ENCODE measurements around the gene SLC24A3. TPM values are rescaled to one million over a fixed set of nuclear protein-coding genes. Genes with fewer than 3 reads are reported as not detected.

SLC24A3 gene
- total and polyA plus RNA-seq, 2 experiments from 2014 or later: 0.81 to 2.5 TPM

- Mint-ChIP-seq H3K9me3 (peaks cover 15% of the 10 kb centered on the region; the same call in 2 of the 3 replicates), H3K4me3 (no peak overlapping the region), H3K27ac (no peak overlapping the region), H3K36me3 (ENCODE audit: low read depth) (peaks cover 9% of the 10 kb centered on the region; the same call in 1 of the 3 replicates), H3K27me3 (ENCODE audit: insufficient read depth, low read depth, poor library complexity) (no peaks in the 10 kb centered on the region), H3K4me1 (peaks cover 11% of the 10 kb centered on the region; the same call in 2 of the 3 replicates)
- no peak overlapping the region for H3K27ac ChIP-seq (ENCODE audit: low read depth)
- peaks cover 4% of the 10 kb centered on the region for H3K4me1 ChIP-seq (ENCODE audit: insufficient read depth)
- H3K4me2 ChIP-seq: no peak overlapping the region
- no peak overlapping the region for H2AFZ ChIP-seq
- no peaks in the 10 kb centered on the region for H3K36me3 ChIP-seq (ENCODE audit: insufficient read depth)
- no peak overlapping the region for H3K4me3 ChIP-seq
- TF ChIP-seq ZNF462 (CRISPR knock-in tag; IDR thresholded peaks at IDR 0.05): no peak
- no peak for TF ChIP-seq CREB1 (CRISPR knock-in tag; IDR thresholded peaks at IDR 0.05; ENCODE audit: low read depth)
- no peak for TF ChIP-seq ZNF114 (CRISPR knock-in tag; IDR thresholded peaks at IDR 0.05)
- TF ChIP-seq JUNB (IDR thresholded peaks at IDR 0.05; ENCODE audit: unreplicated experiment): no peak
- TF ChIP-seq POLR2AphosphoS5 (IDR thresholded peaks at IDR 0.05; ENCODE audit: low read depth): no peak
- TF ChIP-seq EZH2 (IDR thresholded peaks at IDR 0.05; ENCODE audit: low read depth, unreplicated experiment): no peak
- no peak for TF ChIP-seq ZNF331 (CRISPR knock-in tag; IDR thresholded peaks at IDR 0.05; ENCODE audit: low read depth)
- no peak for TF ChIP-seq REST (IDR thresholded peaks at IDR 0.05; ENCODE audit: unreplicated experiment)
- TF ChIP-seq, protein P1, sequence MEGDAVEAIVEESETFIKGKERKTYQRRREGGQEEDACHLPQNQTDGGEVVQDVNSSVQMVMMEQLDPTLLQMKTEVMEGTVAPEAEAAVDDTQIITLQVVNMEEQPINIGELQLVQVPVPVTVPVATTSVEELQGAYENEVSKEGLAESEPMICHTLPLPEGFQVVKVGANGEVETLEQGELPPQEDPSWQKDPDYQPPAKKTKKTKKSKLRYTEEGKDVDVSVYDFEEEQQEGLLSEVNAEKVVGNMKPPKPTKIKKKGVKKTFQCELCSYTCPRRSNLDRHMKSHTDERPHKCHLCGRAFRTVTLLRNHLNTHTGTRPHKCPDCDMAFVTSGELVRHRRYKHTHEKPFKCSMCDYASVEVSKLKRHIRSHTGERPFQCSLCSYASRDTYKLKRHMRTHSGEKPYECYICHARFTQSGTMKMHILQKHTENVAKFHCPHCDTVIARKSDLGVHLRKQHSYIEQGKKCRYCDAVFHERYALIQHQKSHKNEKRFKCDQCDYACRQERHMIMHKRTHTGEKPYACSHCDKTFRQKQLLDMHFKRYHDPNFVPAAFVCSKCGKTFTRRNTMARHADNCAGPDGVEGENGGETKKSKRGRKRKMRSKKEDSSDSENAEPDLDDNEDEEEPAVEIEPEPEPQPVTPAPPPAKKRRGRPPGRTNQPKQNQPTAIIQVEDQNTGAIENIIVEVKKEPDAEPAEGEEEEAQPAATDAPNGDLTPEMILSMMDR (conservative IDR thresholded peaks at IDR 0.05; ENCODE audit: low read depth in 2 of 2): no peak
- TF ChIP-seq, protein P2, sequence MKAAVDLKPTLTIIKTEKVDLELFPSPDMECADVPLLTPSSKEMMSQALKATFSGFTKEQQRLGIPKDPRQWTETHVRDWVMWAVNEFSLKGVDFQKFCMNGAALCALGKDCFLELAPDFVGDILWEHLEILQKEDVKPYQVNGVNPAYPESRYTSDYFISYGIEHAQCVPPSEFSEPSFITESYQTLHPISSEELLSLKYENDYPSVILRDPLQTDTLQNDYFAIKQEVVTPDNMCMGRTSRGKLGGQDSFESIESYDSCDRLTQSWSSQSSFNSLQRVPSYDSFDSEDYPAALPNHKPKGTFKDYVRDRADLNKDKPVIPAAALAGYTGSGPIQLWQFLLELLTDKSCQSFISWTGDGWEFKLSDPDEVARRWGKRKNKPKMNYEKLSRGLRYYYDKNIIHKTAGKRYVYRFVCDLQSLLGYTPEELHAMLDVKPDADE (IDR thresholded peaks at IDR 0.05): no peak
- no peak for TF ChIP-seq NANOG (IDR thresholded peaks at IDR 0.05; ENCODE audit: borderline replicate concordance)
- no peak for TF ChIP-seq EZH2phosphoT487 (IDR thresholded peaks at IDR 0.05; ENCODE audit: unreplicated experiment)
- TF ChIP-seq STAT1 (IDR thresholded peaks at IDR 0.05; ENCODE audit: unreplicated experiment): no peak
- H3K27me3 ChIP-seq (ENCODE audit: insufficient read depth): no peaks in the 10 kb centered on the region
- no peaks in the 10 kb centered on the region for H3F3A ChIP-seq (replicated peaks; ENCODE audit: low read depth)
- DNase-seq (ENCODE audit: low spot score) (no peak), ATAC-seq (no peak)
- no peaks in the 10 kb centered on the region for H4K20me1 ChIP-seq (replicated peaks; ENCODE audit: insufficient read depth)
- no peaks in the 10 kb centered on the region for H3K79me2 ChIP-seq (replicated peaks; ENCODE audit: insufficient read depth)
- H3K9me2 ChIP-seq (ENCODE audit: insufficient read depth): no peaks in the 10 kb centered on the region
Measured at GRCh38 chr20:19539191-19539590, 326.7 kb downstream of the SLC24A3 start.
